ENCODE data around the gene ADGRV1. TPM values are rescaled to one million over a fixed set of nuclear protein-coding genes. Genes with fewer than 3 reads are reported as not detected.

Gene ADGRV1
- total RNA-seq, 1 experiment from 2014 or later = 21.4 TPM

- H3K27me3 ChIP-seq = no peaks in the 10 kb centered on the region
- H3K4me3 ChIP-seq = no peak overlapping the region
- no peaks in the 10 kb centered on the region for H3K36me3 ChIP-seq
- no peak for DNase-seq
- H3K4me1 ChIP-seq = no peaks in the 10 kb centered on the region
- H3K9me3 ChIP-seq (replicated peaks) = peaks cover 6% of the 10 kb centered on the region
- no peak overlapping the region for H3K27ac ChIP-seq
Measured at GRCh38 chr5:91016954-91017700, 458.5 kb downstream of the ADGRV1 start.

GRCh38 chr5:91018200-91018599 is 459.6 kb downstream of the ADGRV1 start:
- DNase-seq = no peak
- no peak overlapping the region for H3K4me3 ChIP-seq
- no peak overlapping the region for H3K27ac ChIP-seq

GRCh38 chr5:91018712-91019371 is 460.2 kb downstream of the ADGRV1 start:
- DNase-seq = no peak
- Histone ChIP-seq H3K36me3 (no peaks in the 10 kb centered on the region), H3K27ac (no peak overlapping the region), H3K4me1 (no peaks in the 10 kb centered on the region), H3K4me3 (no peak overlapping the region), H3K27me3 (no peaks in the 10 kb centered on the region), H3K9me3 (replicated peaks) (peaks cover 6% of the 10 kb centered on the region)

More at GRCh38 chr5:91018200-91018599, 459.6 kb downstream of the ADGRV1 start:
- H3K9me3 ChIP-seq (replicated peaks) = peaks cover 6% of the 10 kb centered on the region
- H3K4me1 ChIP-seq = no peaks in the 10 kb centered on the region
- no peaks in the 10 kb centered on the region for H3K36me3 ChIP-seq
- no peaks in the 10 kb centered on the region for H3K27me3 ChIP-seq

- Histone ChIP-seq H3K27me3 (no peaks in the 10 kb centered on the region), H3K27ac (no peak overlapping the region), H3K4me3 (no peak overlapping the region), H3K4me1 (no peaks in the 10 kb centered on the region), H3K9me3 (replicated peaks) (peaks cover 2% of the 10 kb centered on the region), H3K36me3 (no peaks in the 10 kb centered on the region)
- DNase-seq = no peak
Measured at GRCh38 chr5:91020065-91020800, 461.6 kb downstream of the ADGRV1 start.

- Histone ChIP-seq H3K27me3 (no peaks in the 10 kb centered on the region), H3K4me1 (no peaks in the 10 kb centered on the region), H3K27ac (no peak overlapping the region), H3K36me3 (no peaks in the 10 kb centered on the region), H3K9me3 (replicated peaks) (no peaks in the 10 kb centered on the region), H3K4me3 (no peak overlapping the region)
- DNase-seq = no peak
Measured at GRCh38 chr5:91022518-91022917, 463.9 kb downstream of the ADGRV1 start.

GRCh38 chr5:91024206-91024605 is 465.6 kb downstream of the ADGRV1 start:
- Histone ChIP-seq H3K4me3 (no peak overlapping the region), H3K27ac (no peak overlapping the region), H3K36me3 (no peaks in the 10 kb centered on the region), H3K27me3 (no peaks in the 10 kb centered on the region), H3K9me3 (replicated peaks) (no peaks in the 10 kb centered on the region), H3K4me1 (no peaks in the 10 kb centered on the region)
- DNase-seq = no peak

- H3K36me3 ChIP-seq = no peaks in the 10 kb centered on the region
- no peaks in the 10 kb centered on the region for H3K9me3 ChIP-seq (replicated peaks)
- no peak overlapping the region for H3K4me3 ChIP-seq
- H3K27ac ChIP-seq = no peak overlapping the region
- peak in 1 of 2 experiments; percentile 23 for DNase-seq
- no peaks in the 10 kb centered on the region for H3K4me1 ChIP-seq
- no peaks in the 10 kb centered on the region for H3K27me3 ChIP-seq
Measured at GRCh38 chr5:91024727-91025126, 466.1 kb downstream of the ADGRV1 start.

- H3K27me3 ChIP-seq = no peaks in the 10 kb centered on the region
- no peak overlapping the region for H3K4me3 ChIP-seq
- no peaks in the 10 kb centered on the region for H3K9me3 ChIP-seq (replicated peaks)
- H3K36me3 ChIP-seq = no peaks in the 10 kb centered on the region
- no peak for DNase-seq
- no peaks in the 10 kb centered on the region for H3K4me1 ChIP-seq
- H3K27ac ChIP-seq = no peak overlapping the region
Measured at GRCh38 chr5:91025449-91025848, 466.9 kb downstream of the ADGRV1 start.

- Histone ChIP-seq H3K27ac (no peak overlapping the region), H3K9me3 (replicated peaks) (no peaks in the 10 kb centered on the region), H3K36me3 (no peaks in the 10 kb centered on the region), H3K4me3 (no peak overlapping the region), H3K4me1 (no peaks in the 10 kb centered on the region), H3K27me3 (no peaks in the 10 kb centered on the region)
- no peak for DNase-seq
Measured at GRCh38 chr5:91025956-91026355, 467.4 kb downstream of the ADGRV1 start.

GRCh38 chr5:91026466-91026865 is 467.9 kb downstream of the ADGRV1 start:
- Histone ChIP-seq H3K4me1 (no peaks in the 10 kb centered on the region), H3K27ac (no peak overlapping the region), H3K36me3 (no peaks in the 10 kb centered on the region), H3K27me3 (no peaks in the 10 kb centered on the region), H3K4me3 (no peak overlapping the region), H3K9me3 (replicated peaks) (no peaks in the 10 kb centered on the region)
- DNase-seq = no peak

- no peak for DNase-seq
- H3K27me3 ChIP-seq = no peaks in the 10 kb centered on the region
- H3K36me3 ChIP-seq = no peaks in the 10 kb centered on the region
- H3K9me3 ChIP-seq (replicated peaks) = no peaks in the 10 kb centered on the region
- H3K4me1 ChIP-seq = no peaks in the 10 kb centered on the region
- H3K4me3 ChIP-seq = no peak overlapping the region
- H3K27ac ChIP-seq = no peak overlapping the region
Measured at GRCh38 chr5:91027405-91028139, 469.0 kb downstream of the ADGRV1 start.

GRCh38 chr5:91028499-91028956 is 469.9 kb downstream of the ADGRV1 start:
- H3K27me3 ChIP-seq = no peaks in the 10 kb centered on the region
- H3K36me3 ChIP-seq = no peaks in the 10 kb centered on the region
- no peak overlapping the region for H3K4me3 ChIP-seq
- no peak for DNase-seq
- H3K4me1 ChIP-seq = no peaks in the 10 kb centered on the region
- H3K9me3 ChIP-seq (replicated peaks) = no peaks in the 10 kb centered on the region
- no peak overlapping the region for H3K27ac ChIP-seq

GRCh38 chr5:91030521-91031401 is 472.2 kb downstream of the ADGRV1 start:
- H3K4me3 ChIP-seq = no peak overlapping the region
- no peaks in the 10 kb centered on the region for H3K9me3 ChIP-seq (replicated peaks)
- no peak overlapping the region for H3K27ac ChIP-seq
- H3K4me1 ChIP-seq = no peaks in the 10 kb centered on the region; the same call in 1 of the 2 replicates
- H3K36me3 ChIP-seq = no peaks in the 10 kb centered on the region
- no peak for DNase-seq
- H3K27me3 ChIP-seq = no peaks in the 10 kb centered on the region

- Histone ChIP-seq H3K4me3 (no peak overlapping the region), H3K4me1 (no peaks in the 10 kb centered on the region; the same call in 1 of the 2 replicates), H3K27ac (no peak overlapping the region), H3K9me3 (replicated peaks) (no peaks in the 10 kb centered on the region), H3K36me3 (no peaks in the 10 kb centered on the region), H3K27me3 (no peaks in the 10 kb centered on the region)
- no peak for DNase-seq
Measured at GRCh38 chr5:91031402-91031752, 472.8 kb downstream of the ADGRV1 start.

Measured in SJCRH30 (cell line).